NAMALWA (cell line): Measurements from ENCODE around the gene CTSD.
A peak's percentile ranks its signal among the peaks of the same experiment; 100 is the strongest.
"Not testable (repeated sequence)": the region's sequence is repeated elsewhere in the genome, so short reads cannot be mapped to it uniquely, and the experiment has no call there.

Source experiments
- DNase-seq: peaks from one replicate; pipeline ENCODE4 v3.0.0-alpha.2; 2015; ENCODE audit warnings: low spot score

CTSD gene

GRCh38 chr11:1770061-1770460, 6.3 kb upstream of the CTSD start:
- no peak for DNase-seq

GRCh38 chr11:1769304-1769936, 5.7 kb upstream of the CTSD start:
- not testable (repeated sequence) for DNase-seq

DNA sequence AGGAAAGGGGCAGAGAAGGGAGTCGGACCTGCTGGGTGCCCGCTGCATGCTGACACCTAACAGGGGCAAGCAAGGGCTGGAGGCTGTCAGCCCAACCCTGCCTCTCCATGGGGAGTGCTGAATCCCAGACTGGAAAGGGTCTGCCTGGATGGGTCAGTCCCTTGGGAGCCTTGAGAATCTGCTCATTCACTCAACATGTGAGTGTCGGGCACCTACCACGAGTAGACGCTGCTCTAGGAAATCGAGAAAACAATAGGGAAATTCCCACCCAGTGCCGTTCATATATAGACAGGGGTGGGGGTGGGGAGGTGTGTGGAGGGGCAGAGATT, 4.4 kb upstream of the CTSD start:
- no peak for DNase-seq

DNA sequence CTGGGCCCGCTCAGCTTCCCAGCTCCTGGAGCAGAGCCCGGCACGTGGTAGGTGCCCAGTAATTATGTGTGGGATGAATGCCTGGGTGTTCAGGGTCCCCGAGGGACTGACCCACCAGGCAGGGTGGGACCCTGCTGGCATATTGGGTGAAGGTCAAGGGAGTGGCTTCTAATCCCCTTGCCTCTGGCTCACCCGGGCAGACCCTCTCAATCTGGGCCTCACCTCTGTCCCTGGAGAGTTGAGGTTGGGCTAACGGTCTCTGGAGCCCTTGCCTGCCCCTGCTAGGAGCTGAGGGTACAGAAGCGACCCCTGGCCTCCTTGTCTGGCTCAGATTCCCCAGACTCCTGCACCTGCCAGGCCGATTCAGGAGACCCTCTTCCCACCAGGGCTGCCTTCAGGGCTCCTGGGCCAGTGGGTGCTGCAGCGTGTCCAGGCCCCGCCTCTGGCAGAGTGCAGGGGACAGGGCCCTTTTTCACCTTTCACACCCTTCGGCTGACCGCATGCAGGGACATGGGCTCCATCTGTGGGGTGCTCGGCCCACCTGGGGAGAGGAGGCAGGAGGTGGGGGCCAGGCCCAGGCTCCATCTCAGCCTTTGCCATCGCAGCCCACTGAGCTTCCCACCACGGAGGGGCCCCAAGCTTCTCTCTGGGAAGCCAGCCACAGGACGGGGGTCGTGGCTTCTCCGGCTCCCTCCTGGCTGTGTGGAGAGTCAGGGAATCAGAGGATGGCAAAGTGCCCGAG, 3.8 kb upstream of the CTSD start:
- DNase-seq: no peak

- DNase-seq: no peak
These were observed 3.1 kb upstream of the CTSD start for GRCh38 chr11:1766719-1767398.

DNA sequence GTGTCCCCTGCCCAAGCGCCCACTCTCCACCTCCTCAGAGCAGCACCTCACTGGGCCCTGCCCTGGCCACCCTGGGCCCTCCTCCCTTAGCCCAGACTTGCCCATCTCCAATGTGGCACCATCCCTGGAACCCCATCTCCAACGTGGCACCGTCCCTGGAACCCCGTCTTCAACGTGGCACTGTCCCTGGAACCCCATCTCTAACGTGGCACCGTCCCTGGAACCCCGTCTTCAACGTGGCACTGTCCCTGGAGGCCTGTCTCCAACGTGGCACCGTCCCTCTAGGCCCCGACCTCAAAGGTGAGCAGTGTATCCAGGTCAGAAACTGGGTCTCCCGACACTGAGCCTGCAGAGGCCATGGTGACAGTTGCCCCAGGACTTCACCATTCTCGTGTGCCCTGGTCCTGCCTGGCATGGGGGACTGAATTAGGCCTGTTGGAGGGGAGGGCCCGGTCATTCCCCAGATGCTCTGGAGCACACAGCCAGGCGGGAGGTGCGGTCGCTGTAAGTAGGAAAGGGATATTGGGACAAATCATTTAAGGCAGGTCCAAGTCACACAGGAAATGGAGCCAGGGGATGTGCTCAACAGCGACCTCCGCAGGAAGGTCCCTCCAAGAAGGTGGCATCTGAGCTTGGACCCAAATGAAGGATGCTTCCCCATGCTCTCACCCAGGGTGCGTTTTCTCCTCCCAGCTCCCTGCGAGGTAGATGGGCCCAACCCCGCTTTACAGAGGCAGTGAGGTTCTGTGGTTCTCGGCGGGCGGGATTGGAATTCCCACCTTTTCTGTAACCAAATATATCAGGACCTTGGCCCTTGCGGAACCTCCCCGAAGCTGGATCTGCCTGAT, 2.4 kb upstream of the CTSD start:
- no peak for DNase-seq

- DNase-seq: peak; percentile 26
These were observed 361 bp downstream of the CTSD start for GRCh38 chr11:1763336-1763795.

- DNase-seq: no peak
These were observed 1.0 kb downstream of the CTSD start for GRCh38 chr11:1762537-1763302.

DNA sequence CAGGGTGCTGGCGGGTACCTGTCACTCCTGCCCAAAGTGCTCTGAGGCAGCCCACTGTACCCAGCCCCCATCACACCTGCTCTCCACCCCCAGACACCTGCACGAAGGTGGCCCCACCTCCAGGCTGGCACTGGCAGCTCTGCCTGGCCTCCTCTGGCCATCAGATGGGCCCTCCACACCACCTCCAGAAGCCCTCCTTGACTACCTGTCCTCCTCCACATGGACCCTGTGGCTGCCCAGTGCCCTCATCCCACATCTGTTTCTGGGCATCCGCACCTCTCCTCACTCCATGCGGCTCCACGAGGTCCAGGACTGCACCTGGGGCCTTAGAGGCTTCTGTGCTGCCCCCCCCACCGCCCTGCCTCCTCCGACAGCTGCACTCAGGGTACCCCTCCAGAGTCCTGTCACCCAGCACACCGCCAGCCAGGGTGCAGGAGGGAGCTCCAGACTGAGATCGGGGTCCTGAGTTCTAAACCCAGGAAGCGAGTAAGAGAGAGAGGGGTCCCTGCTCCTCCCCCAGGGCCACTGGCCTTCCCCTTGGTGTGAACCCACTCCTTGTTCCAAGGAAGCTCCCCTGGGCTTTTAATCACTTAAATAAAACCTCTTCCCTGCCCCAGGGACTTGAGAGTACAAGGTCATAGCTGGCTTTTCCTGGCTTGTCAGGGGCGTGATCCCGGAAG, 1.7 kb downstream of the CTSD start:
- no peak for DNase-seq

DNA sequence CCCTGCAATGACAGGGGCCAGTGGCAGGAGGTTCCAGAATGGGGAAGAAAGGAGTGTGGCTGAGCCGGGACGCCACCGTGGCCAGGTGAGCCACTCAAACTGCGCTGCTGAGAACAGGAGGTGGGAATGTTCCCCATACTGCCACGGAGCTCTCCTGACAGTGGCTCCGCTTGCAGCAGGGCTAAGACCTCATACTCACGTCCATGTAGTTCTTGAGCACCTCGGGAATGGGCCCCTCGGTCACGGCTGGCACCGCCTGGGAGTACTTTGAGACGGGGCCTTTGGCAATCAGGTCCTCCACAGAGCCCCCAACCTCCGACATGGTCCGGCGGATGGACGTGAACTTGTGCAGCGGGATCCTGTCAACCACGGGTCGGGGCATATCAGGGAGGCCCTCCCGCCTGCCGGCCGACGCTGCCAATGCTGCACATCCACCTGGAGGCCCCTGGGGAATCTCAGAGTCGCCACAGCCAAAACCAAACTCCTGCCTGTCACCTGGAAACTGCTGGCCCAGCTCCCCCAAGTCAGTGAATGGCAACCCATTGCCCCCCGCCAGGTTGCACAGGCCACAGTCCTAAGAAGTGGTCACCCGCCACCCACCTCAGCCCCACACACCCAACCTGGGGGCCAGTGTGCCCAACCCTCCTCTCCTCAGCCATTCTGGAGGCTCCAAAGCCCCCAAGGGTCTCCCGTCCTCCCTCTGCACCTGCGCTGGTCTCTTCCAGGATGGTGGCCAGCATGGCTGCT, 2.4 kb downstream of the CTSD start:
- DNase-seq: no peak

DNA sequence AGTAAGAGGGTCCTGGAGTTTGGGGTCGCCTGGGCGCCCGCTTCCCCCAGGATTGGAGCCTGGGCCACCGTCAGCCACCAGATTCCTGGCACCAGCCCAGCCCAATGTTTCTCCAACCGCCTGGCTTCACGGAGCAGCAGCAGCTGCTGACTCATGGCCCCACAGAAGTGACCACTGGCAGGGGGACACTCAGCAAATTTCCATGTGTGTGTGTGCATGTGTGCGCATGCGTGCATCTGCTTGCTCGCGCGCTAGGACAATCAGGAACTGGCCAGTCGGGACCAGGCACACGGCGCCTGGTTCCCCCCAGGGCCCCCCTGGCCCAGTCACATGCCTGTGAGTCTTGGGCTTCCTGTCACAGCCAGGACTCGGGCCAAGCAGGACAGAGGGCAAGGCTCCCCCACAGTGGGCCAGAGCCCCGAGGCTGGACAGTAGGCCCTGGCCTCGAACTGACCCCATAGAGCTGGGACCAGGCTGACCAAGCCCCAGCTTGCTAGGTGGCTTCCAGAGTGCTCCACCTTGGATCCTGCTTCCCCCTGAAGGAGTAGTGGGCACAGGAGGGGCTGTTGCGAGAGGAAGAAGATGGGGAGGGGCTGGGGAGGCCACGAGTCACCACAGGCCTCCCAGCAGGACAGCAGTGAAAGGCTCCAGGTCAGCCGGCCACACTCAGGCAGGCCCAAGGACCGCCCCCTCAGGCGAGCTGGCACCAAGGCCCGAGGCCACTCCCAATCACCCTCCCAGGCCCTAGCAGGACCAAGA, 3.2 kb downstream of the CTSD start:
- no peak for DNase-seq

GRCh38 chr11:1759851-1760220, 3.9 kb downstream of the CTSD start:
- no peak for DNase-seq

GRCh38 chr11:1759151-1759850, 4.4 kb downstream of the CTSD start:
- no peak for DNase-seq

DNA sequence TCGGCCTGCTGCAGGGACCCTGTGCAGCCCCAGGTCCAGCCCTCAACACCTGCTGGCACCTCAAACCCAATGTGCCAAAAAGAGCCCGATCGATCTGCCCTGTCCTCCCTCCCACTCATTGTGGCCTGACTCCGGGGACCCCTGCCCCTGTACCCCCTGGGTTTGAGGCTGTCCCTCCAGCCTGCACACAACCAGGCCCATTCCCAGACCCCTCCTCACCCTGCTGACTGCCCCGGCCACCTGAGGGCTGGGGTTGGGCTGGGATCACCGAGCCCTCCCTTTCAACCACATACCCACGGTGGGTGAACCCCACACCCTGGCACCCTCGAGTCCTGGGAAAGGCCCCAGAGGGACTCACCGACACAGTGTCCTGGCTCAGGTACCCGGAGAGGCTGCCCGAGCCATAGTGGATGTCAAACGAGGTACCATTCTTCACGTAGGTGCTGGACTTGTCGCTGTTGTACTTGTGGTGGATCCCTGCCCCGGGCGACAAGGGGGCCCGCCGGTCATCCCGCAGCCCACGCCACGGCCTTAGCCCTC, 5.0 kb downstream of the CTSD start:
- no peak for DNase-seq

GRCh38 chr11:1757861-1758610, 5.7 kb downstream of the CTSD start:
- no peak for DNase-seq

GRCh38 chr11:1756791-1757771, 6.6 kb downstream of the CTSD start:
- no peak for DNase-seq
